A549 (cell line): ENCODE results near the gene ZMYND8.
"Not testable (repeated sequence)": the region's sequence is repeated elsewhere in the genome, so short reads cannot be mapped to it uniquely, and the experiment has no call there.

ENCODE experiments used
- ZFP36 ChIP-seq: fragments of 450-650 bp; IDR thresholded peaks from 2 replicates; pipeline ENCODE4 v1.6.1; 2014; ENCODE audit warnings: borderline replicate concordance; ENCODE audit not compliant: partially characterized antibody
- TF ChIP-seq, protein P1 (sequence below): fragments of >200 bp; sonication (Bioruptor Twin); formaldehyde crosslinking; IDR thresholded peaks from 3 replicates; pipeline ENCODE4 v1.5.1; 2016
- TF ChIP-seq, protein P2 (sequence below): fragments of >200 bp; sonication (Bioruptor Twin); formaldehyde crosslinking; IDR thresholded peaks from 2 replicates; pipeline ENCODE4 v1.6.1; 2016
- TF ChIP-seq, protein P3 (sequence below): fragments of 200-600 bp; sonication (generic); IDR thresholded peaks from 2 replicates; pipeline ENCODE4 v1.6.1; 2016; ENCODE audit warnings: antibody characterized with exemption, mild to moderate bottlenecking, moderate library complexity

DNA sequence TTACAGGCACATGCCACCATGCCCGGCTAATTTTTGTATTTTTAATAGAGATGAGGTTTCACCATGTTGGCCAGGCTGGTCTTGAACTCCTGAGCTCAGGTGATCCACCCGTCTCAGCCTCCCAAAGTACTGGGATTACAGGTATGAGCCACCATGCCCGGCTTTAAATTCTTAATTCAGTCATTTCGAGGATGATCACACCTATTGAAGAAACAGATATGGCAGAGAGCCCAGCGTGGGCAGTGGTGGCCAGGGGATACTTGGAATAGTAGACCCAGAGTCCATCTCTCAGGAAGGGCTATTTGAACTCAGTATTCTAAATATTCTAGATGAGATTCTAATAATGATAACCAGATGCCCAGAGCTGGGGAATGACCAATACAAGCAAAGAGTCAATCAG, 180.3 kb downstream of the ZMYND8 start:
- TF ChIP-seq, protein P1, sequence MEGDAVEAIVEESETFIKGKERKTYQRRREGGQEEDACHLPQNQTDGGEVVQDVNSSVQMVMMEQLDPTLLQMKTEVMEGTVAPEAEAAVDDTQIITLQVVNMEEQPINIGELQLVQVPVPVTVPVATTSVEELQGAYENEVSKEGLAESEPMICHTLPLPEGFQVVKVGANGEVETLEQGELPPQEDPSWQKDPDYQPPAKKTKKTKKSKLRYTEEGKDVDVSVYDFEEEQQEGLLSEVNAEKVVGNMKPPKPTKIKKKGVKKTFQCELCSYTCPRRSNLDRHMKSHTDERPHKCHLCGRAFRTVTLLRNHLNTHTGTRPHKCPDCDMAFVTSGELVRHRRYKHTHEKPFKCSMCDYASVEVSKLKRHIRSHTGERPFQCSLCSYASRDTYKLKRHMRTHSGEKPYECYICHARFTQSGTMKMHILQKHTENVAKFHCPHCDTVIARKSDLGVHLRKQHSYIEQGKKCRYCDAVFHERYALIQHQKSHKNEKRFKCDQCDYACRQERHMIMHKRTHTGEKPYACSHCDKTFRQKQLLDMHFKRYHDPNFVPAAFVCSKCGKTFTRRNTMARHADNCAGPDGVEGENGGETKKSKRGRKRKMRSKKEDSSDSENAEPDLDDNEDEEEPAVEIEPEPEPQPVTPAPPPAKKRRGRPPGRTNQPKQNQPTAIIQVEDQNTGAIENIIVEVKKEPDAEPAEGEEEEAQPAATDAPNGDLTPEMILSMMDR, result not testable (repeated sequence)
- TF ChIP-seq, protein P2, sequence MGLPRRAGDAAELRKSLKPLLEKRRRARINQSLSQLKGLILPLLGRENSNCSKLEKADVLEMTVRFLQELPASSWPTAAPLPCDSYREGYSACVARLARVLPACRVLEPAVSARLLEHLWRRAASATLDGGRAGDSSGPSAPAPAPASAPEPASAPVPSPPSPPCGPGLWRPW, result not testable (repeated sequence)
- not testable (repeated sequence) for TF ChIP-seq ZFP36
- TF ChIP-seq, protein P3, sequence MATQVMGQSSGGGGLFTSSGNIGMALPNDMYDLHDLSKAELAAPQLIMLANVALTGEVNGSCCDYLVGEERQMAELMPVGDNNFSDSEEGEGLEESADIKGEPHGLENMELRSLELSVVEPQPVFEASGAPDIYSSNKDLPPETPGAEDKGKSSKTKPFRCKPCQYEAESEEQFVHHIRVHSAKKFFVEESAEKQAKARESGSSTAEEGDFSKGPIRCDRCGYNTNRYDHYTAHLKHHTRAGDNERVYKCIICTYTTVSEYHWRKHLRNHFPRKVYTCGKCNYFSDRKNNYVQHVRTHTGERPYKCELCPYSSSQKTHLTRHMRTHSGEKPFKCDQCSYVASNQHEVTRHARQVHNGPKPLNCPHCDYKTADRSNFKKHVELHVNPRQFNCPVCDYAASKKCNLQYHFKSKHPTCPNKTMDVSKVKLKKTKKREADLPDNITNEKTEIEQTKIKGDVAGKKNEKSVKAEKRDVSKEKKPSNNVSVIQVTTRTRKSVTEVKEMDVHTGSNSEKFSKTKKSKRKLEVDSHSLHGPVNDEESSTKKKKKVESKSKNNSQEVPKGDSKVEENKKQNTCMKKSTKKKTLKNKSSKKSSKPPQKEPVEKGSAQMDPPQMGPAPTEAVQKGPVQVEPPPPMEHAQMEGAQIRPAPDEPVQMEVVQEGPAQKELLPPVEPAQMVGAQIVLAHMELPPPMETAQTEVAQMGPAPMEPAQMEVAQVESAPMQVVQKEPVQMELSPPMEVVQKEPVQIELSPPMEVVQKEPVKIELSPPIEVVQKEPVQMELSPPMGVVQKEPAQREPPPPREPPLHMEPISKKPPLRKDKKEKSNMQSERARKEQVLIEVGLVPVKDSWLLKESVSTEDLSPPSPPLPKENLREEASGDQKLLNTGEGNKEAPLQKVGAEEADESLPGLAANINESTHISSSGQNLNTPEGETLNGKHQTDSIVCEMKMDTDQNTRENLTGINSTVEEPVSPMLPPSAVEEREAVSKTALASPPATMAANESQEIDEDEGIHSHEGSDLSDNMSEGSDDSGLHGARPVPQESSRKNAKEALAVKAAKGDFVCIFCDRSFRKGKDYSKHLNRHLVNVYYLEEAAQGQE, result not testable (repeated sequence)
